GM12874 (cell line): Measurements from ENCODE around the gene ATP7B.

Experiments used
- CTCF ChIP-seq: IDR thresholded peaks from 2 replicates; pipeline ENCODE4 v1.5.1; 2011; ENCODE audit warnings: low read depth, mild to moderate bottlenecking, control low read depth, low read length, moderate library complexity; ENCODE audit not compliant: insufficient read depth

The ATP7B gene

GRCh38 chr13:52022356-52022755 is 11.1 kb upstream of the ATP7B start:
- no peak for TF ChIP-seq CTCF

GRCh38 chr13:52020191-52020590 is 8.9 kb upstream of the ATP7B start:
- no peak for TF ChIP-seq CTCF

- TF ChIP-seq CTCF = no peak
Observed at GRCh38 chr13:52016296-52016695, 5.0 kb upstream of the ATP7B start.

GRCh38 chr13:52012512-52012836 is 1.2 kb upstream of the ATP7B start:
- no peak for TF ChIP-seq CTCF

- TF ChIP-seq CTCF = no peak
Observed at GRCh38 chr13:52011632-52012511, 622 bp upstream of the ATP7B start, which contains the start of gene ALG11. Gene ALG11 (plus strand): TSS chr13:52012398. CDS start chr13:52012419, 21 bp downstream.

GRCh38 chr13:52009946-52010345 is 1.3 kb downstream of the ATP7B start:
- no peak for TF ChIP-seq CTCF

- no peak for TF ChIP-seq CTCF
Observed at GRCh38 chr13:52006523-52007245, 4.6 kb downstream of the ATP7B start.
